Choroid plexus epithelial cell (primary cell): Measurements from ENCODE around the gene PCDHGC4.

Source experiments
- DNase-seq: peaks from one replicate; pipeline ENCODE4 v3.0.0-alpha.2; 2010; ENCODE audit warnings: low read depth
- H3K4me3 ChIP-seq: 2 replicates; pipeline ENCODE4 v1.5.1; 2011; ENCODE audit warnings: low read depth, mild to moderate bottlenecking, control low read depth, low read length, moderate library complexity
- CTCF ChIP-seq: conservative IDR thresholded peaks from 2 replicates; pipeline ENCODE4 v1.5.1; 2011; ENCODE audit warnings: low read depth, mild to moderate bottlenecking, control low read depth, inconsistent platforms, low read length, moderate library complexity

Gene PCDHGC4

GRCh38 chr5:141522301-141522700 is 37.5 kb downstream of the PCDHGC4 start:
- TF ChIP-seq CTCF: no peak
- no peak overlapping the region for H3K4me3 ChIP-seq
- peak; percentile 22 for DNase-seq

- DNase-seq: no peak
- no peak overlapping the region for H3K4me3 ChIP-seq
- TF ChIP-seq CTCF: no peak
Observed at GRCh38 chr5:141523991-141524390, 39.2 kb downstream of the PCDHGC4 start.

DNA sequence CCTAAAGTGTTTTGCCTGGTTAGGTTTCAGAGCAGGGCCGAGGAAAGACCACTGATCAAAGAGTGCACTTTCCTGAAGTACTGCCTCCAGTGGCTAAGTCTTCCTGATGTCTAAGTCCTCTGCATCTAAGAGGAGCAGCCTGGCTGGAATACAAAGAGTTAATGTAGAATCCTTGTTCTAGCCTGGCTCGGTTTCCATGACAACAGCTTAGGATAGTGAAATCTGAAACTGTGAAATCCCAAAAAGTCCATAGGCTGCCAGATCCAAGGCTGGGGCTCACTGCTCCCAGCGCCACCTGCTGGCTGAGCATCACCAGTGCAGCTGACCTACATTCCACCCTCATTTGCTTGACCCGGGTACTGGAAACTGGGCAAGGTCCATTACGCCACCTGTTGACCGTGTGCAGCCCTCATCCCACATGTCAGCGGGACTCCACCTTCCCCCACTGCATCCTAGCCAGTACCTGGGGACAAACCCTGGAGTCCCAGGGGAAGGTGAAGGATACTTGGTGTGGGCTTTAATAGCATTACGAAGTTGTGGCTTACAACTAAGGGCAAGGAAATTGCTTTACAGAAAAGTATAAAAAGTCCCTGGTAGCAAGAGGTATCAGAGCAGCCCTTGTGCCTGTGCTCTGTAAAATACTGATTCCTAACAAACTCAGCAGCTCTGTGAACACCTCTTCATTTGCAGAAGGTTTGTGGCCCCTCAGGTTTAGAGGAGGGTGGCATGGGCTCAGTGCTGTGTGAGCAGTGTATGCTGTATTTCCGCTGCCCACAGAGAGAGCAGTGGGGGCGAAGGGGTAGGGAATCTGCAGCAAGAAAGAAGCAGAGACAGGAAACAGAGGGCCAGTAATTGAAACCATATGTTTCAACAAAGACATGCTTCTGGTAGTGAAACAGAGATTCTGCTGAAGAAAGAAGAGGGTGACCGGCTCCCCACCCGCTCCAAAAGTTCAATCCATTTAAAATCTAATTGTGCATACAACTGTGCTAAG is 40.1 kb downstream of the PCDHGC4 start:
- DNase-seq: peak; percentile 98
- no peak overlapping the region for H3K4me3 ChIP-seq

DNA sequence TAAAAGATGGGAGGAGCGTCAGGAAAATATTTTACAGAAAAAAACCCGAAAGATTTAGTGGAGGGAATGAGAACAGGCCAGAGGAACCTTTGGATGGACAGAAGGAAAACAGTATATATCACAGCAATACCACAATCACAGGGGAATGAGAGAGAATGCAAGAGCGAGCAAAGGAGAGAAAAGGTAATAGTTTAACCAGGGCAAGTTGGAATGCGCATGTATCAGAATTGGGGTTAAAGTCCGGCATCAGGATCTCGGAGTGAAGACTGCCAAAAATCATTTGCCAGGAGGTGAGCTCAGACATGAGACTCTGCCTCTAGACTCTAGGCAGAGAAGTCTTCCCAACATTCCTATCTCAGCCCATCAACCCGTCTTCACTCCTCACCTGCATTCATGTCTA is 40.8 kb downstream of the PCDHGC4 start:
- DNase-seq: no peak
- TF ChIP-seq CTCF: no peak
- no peak overlapping the region for H3K4me3 ChIP-seq

More for the DNA sequence above, 40.1 kb downstream of the PCDHGC4 start:
- peak; percentile 99 for TF ChIP-seq CTCF

DNA sequence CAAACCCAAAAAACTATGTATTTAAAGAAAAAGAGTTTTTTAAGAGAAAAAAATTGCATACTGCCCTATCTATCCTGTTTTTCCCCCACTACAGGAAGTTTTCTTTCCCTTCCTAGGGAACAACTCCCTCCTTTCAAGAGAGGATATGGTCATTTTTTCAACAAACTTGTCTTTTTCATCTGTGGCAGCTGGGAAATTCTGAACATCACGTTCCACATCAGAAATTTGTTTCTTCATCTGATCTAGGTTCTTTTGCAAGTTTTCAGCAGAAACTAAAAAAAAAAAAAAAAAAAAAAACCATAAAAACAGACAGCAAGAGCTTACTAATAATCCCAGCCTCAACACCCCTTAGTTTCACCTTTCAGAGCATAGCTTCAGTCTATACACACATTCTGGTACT is 42.6 kb downstream of the PCDHGC4 start:
- TF ChIP-seq CTCF: no peak
- no peak for DNase-seq
- H3K4me3 ChIP-seq: no peak overlapping the region

DNA sequence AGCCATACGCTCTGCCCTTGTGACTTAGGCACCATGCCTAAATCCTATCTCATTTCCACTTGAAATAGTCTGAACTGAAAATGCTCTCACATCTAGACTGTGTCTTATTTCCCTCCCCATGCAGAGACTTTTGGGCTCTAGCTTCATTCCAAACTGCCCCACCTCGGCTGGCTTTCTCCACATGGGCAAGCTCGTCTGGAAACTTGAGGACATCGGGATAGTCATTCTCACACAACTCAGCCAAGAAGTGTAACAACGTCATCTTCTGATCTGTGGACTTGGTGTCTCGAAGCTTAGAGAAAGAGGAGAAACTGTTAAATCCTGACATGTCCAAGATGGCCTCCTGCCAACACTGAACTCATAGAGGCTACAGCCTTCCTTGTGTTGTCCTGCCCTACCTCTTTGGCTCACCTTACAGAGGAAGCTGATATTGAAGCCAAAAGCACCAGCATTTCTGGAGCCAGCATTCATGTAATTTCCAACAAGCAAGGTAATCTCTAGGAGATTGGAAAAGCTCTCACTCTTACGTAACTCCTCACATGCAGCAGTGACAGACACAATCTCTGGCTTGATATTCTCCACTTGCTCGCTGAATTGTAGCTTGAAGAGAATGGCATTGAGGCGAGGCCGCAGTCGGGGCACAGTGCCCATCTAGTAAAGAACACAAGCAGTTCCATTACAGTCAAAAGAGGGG is 43.6 kb downstream of the PCDHGC4 start:
- H3K4me3 ChIP-seq: no peak overlapping the region
- no peak for TF ChIP-seq CTCF
- DNase-seq: no peak
